ENCODE data around the gene CEND1.

The CEND1 gene

GRCh38 chr11:826227-826621 is 36.3 kb upstream of the CEND1 start:
- peaks cover 88 to 97% of the 10 kb centered on the region in 2 experiments for H3K4me1 ChIP-seq (ENCODE audit: control insufficient read depth in 1 of 2, insufficient read depth in 1 of 2, low read depth in 1 of 2, low read length in 1 of 2)

GRCh38 chr11:825366-826226 is 35.7 kb upstream of the CEND1 start:
- TF ChIP-seq CTCF (IDR thresholded peaks at IDR 0.05): no peak
- H3K36me3 ChIP-seq: peaks cover 39% of the 10 kb centered on the region
- H3K4me1 ChIP-seq (ENCODE audit: control insufficient read depth in 1 of 2, insufficient read depth in 1 of 2, low read depth in 1 of 2, low read length in 1 of 2): peaks cover 88 to 97% of the 10 kb centered on the region in 2 experiments
- no peaks in the 10 kb centered on the region for H3K9me3 ChIP-seq
- peaks cover 17% of the 10 kb centered on the region for H3K27me3 ChIP-seq
- peak overlapping the region; percentile 80 for H3K27ac ChIP-seq
- H3K4me3 ChIP-seq (ENCODE audit: low read depth in 1 of 2, low read length in 1 of 2): no peak overlapping the region

More at GRCh38 chr11:826227-826621, 36.3 kb upstream of the CEND1 start:
- Histone ChIP-seq H3K27me3 (peaks cover 23% of the 10 kb centered on the region), H3K9me3 (no peaks in the 10 kb centered on the region), H3K36me3 (peaks cover 39% of the 10 kb centered on the region), H3K4me3 (ENCODE audit: low read depth in 1 of 2, low read length in 1 of 2) (peak overlapping the region; percentile 68 to 80), H3K27ac (peak overlapping the region; percentile 80)
- no peak for TF ChIP-seq CTCF (IDR thresholded peaks at IDR 0.05)

GRCh38 chr11:824942-825341 is 35.1 kb upstream of the CEND1 start:
- Histone ChIP-seq H3K4me1 (ENCODE audit: control insufficient read depth in 1 of 2, insufficient read depth in 1 of 2, low read depth in 1 of 2, low read length in 1 of 2) (peaks cover 87 to 96% of the 10 kb centered on the region in 2 experiments), H3K27ac (peak overlapping the region; percentile 100), H3K27me3 (peaks cover 11% of the 10 kb centered on the region), H3K4me3 (ENCODE audit: low read depth in 1 of 2, low read length in 1 of 2) (no peak overlapping the region), H3K36me3 (peaks cover 39% of the 10 kb centered on the region), H3K9me3 (no peaks in the 10 kb centered on the region)
- no peak for TF ChIP-seq CTCF (IDR thresholded peaks at IDR 0.05)

GRCh38 chr11:824292-824880 is 34.5 kb upstream of the CEND1 start:
- H3K27ac ChIP-seq: peak overlapping the region; percentile 100
- H3K9me3 ChIP-seq: no peaks in the 10 kb centered on the region
- TF ChIP-seq CTCF (IDR thresholded peaks at IDR 0.05): no peak
- H3K4me1 ChIP-seq (ENCODE audit: control insufficient read depth in 1 of 2, insufficient read depth in 1 of 2, low read depth in 1 of 2, low read length in 1 of 2): peaks cover 81 to 91% of the 10 kb centered on the region in 2 experiments
- H3K4me3 ChIP-seq (ENCODE audit: low read depth in 1 of 2, low read length in 1 of 2): no peak overlapping the region
- H3K27me3 ChIP-seq: peaks cover 5% of the 10 kb centered on the region
- peaks cover 39% of the 10 kb centered on the region for H3K36me3 ChIP-seq

GRCh38 chr11:823441-824291 is 33.8 kb upstream of the CEND1 start:
- H3K27me3 ChIP-seq: no peaks in the 10 kb centered on the region
- peak overlapping the region; percentile 100 for H3K27ac ChIP-seq
- H3K36me3 ChIP-seq: peaks cover 39% of the 10 kb centered on the region
- no peak for TF ChIP-seq CTCF (IDR thresholded peaks at IDR 0.05)
- peaks cover 78 to 89% of the 10 kb centered on the region in 2 experiments for H3K4me1 ChIP-seq (ENCODE audit: control insufficient read depth in 1 of 2, insufficient read depth in 1 of 2, low read depth in 1 of 2, low read length in 1 of 2)
- H3K4me3 ChIP-seq (ENCODE audit: low read depth in 1 of 2, low read length in 1 of 2): peak overlapping the region in 1 of 2 experiments; percentile 91
- no peaks in the 10 kb centered on the region for H3K9me3 ChIP-seq

Measured in neutrophil (primary cell).